GM12875 (cell line): ENCODE data around the gene M1AP.

Experiments
- H3K4me3 ChIP-seq: one replicate; pipeline ENCODE4 v1.5.1; 2011; ENCODE audit warnings: low read depth, low read length, control low read depth
- CTCF ChIP-seq: IDR thresholded peaks from 2 replicates; pipeline ENCODE4 v1.5.1; 2011; ENCODE audit warnings: low read depth, mild to moderate bottlenecking, control low read depth, inconsistent platforms, low read length, moderate library complexity, borderline replicate concordance; ENCODE audit not compliant: insufficient read depth

M1AP gene

DNA sequence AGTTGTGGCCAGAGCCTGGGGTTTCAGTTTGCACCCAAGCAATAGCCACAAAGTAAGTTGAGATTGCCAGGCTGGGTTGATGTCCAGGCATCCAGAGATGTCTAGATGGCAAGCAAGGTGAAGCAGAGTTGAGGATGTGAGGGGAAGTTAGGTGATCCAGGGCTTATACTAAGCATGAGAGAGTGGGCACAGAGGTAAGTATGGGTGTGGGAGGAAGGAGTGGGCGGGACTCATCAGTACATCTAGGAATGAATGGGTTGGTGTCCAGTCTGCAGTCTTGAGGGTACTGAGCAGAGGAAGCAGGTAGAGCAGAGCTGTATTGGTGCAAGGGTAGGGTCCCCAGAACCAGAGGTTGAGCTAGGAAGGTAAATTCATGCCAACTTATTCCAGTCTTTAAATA is 7.4 kb upstream of the M1AP start:
- TF ChIP-seq CTCF = no peak
- H3K4me3 ChIP-seq = no peak overlapping the region

DNA sequence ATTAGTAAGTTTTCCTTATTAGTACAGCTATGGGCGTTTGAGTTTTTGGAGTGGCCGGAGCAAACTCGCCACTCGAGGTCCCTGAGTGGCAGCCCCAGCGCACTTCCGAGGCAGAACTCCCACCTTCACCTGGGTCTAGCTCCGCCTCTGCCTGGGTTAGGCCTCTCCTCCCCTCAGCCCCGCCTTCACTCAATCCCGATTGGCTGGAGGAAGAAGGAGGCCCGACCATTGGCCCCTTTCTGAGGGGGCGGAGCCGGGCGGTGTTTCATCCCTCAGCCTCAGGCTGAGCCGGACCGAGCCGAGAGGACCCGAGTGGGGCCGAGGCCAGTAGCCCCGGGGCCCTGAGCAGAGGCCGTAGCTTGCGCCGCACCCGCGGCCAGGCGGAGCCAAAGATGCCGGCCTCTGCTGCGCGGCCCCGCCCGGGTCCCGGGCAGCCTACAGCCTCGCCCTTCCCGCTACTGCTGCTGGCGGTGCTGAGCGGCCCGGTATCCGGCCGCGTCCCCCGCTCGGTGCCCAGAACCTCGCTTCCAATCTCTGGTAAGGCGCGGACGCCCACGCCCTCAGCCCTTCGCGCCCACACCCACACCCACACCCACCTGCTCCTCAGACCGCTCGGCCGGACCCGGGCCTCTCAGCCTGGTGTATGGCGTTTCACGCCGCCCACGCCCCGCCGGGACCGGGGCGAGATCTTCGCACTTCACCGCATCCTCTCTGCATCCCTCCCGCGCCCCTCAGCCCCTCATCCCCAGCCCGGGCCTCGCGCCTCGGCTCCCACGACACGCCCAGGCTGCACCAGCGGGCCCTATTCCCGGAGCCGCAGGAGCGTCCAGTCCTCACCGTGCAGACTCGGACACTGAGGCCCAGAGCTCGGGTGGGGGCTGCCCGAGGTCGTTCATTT is 6.1 kb upstream of the M1AP start, which contains the start of gene SEMA4F:
Gene SEMA4F, plus strand, starts transcription at position 263 of the 898 bp plus-strand sequence. Its CDS starts 130 bp downstream, at position 393.
- no peak for TF ChIP-seq CTCF
- peak within 1 kb of the TSS; percentile 81 for H3K4me3 ChIP-seq

GRCh38 chr2:74653589-74653984 is 5.5 kb upstream of the M1AP start:
- peak overlapping the region; percentile 81 for H3K4me3 ChIP-seq
- no peak for TF ChIP-seq CTCF

DNA sequence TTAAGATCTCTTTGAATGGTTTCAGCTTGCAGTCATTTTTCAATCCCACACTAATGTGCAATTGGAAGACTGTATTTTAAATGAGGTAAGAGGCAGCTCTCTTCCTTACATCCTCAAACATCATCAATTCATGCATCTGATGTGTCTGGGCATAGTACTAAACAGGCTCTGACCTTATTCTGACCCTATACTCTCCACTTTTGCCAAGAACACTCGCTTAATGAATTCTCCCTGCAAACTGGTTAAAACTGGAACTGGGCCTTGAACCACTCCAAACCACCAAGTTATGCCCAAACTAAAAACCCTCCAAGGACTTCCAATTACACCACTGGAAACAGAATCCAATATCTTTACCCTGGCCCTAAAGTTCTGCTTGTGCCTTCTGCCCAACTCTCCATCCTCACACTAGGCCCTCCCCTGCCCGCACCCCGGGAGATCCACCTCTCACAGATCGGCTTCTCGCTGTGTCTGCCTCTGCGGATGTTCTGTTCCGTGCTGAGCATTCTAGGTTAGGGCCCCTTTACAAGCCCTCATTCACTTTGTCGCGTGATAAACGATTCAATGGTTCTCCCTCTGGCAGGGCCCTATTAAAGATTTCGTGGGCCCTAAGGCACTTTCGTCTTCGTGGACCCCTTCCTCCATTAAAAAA is 1.2 kb downstream of the M1AP start:
- H3K4me3 ChIP-seq = no peak overlapping the region
- no peak for TF ChIP-seq CTCF

- H3K4me3 ChIP-seq = no peak overlapping the region
- TF ChIP-seq CTCF = no peak
Measured at GRCh38 chr2:74646201-74646600, 1.9 kb downstream of the M1AP start.

- TF ChIP-seq CTCF = no peak
Measured at GRCh38 chr2:74645344-74645743, 2.8 kb downstream of the M1AP start.

More at GRCh38 chr2:74645344-74645743, 2.8 kb downstream of the M1AP start:
- no peak overlapping the region for H3K4me3 ChIP-seq
